Germinal center (tissue), 1 donor: ENCODE measurements around the gene SPATA3.
"Not testable (repeated sequence)": the region's sequence is repeated elsewhere in the genome, so short reads cannot be mapped to it uniquely, and the experiment has no call there.

Source experiments
- DNase-seq: peaks from one replicate; pipeline ENCODE4 v3.0.0; 2012; ENCODE audit warnings: mixed read lengths, low spot score

The SPATA3 gene

GRCh38 chr2:230998882-230999281 is 3.0 kb downstream of the SPATA3 start:
- DNase-seq, result no peak

GRCh38 chr2:230999477-230999876 is 3.6 kb downstream of the SPATA3 start:
- DNase-seq, result no peak

GRCh38 chr2:231000211-231000904 is 4.4 kb downstream of the SPATA3 start:
- no peak for DNase-seq

- DNase-seq, result no peak
These were observed 5.1 kb downstream of the SPATA3 start for GRCh38 chr2:231001036-231001435.

GRCh38 chr2:231001921-231002320 is 6.0 kb downstream of the SPATA3 start:
- no peak for DNase-seq

GRCh38 chr2:231002641-231003040 is 6.7 kb downstream of the SPATA3 start:
- no peak for DNase-seq

- DNase-seq, result no peak
These were observed 7.3 kb downstream of the SPATA3 start for GRCh38 chr2:231003186-231003585.

GRCh38 chr2:231004930-231005329 is 9.0 kb downstream of the SPATA3 start:
- not testable (repeated sequence) for DNase-seq

- DNase-seq, result no peak
These were observed 11.6 kb downstream of the SPATA3 start for GRCh38 chr2:231007286-231008098.

- DNase-seq, result no peak
These were observed 12.2 kb downstream of the SPATA3 start for GRCh38 chr2:231008131-231008530.

- no peak for DNase-seq
These were observed 13.5 kb downstream of the SPATA3 start for GRCh38 chr2:231009236-231009919.

GRCh38 chr2:231010201-231010730 is 14.3 kb downstream of the SPATA3 start:
- no peak for DNase-seq

- DNase-seq, result no peak
These were observed 15.6 kb downstream of the SPATA3 start for GRCh38 chr2:231011526-231011925.

GRCh38 chr2:231012463-231012862 is 16.5 kb downstream of the SPATA3 start:
- DNase-seq, result no peak

- no peak for DNase-seq
These were observed 17.9 kb downstream of the SPATA3 start for GRCh38 chr2:231013820-231014219.

GRCh38 chr2:231015478-231015877 is 19.6 kb downstream of the SPATA3 start:
- DNase-seq, result no peak

- DNase-seq, result no peak
These were observed 20.0 kb downstream of the SPATA3 start for GRCh38 chr2:231015926-231016325.

- DNase-seq, result no peak
These were observed 20.8 kb downstream of the SPATA3 start for GRCh38 chr2:231016566-231017230.

GRCh38 chr2:231017231-231017598 is 21.3 kb downstream of the SPATA3 start:
- no peak for DNase-seq

- DNase-seq, result no peak
These were observed 22.3 kb downstream of the SPATA3 start for GRCh38 chr2:231018184-231018583.

- not testable (repeated sequence) for DNase-seq
These were observed 29.1 kb downstream of the SPATA3 start for GRCh38 chr2:231025059-231025458.

- no peak for DNase-seq
These were observed 33.0 kb downstream of the SPATA3 start for GRCh38 chr2:231028889-231029288.
